ENCODE results near the gene SLC35E2B. TPM values are rescaled to one million over a fixed set of nuclear protein-coding genes. Genes with fewer than 3 reads are reported as not detected.

Gene SLC35E2B
- polyA plus RNA-seq, 2 of the 4 experiments (the other 2 are of a cell fraction) = 10.8 to 13.6 TPM

DNA sequence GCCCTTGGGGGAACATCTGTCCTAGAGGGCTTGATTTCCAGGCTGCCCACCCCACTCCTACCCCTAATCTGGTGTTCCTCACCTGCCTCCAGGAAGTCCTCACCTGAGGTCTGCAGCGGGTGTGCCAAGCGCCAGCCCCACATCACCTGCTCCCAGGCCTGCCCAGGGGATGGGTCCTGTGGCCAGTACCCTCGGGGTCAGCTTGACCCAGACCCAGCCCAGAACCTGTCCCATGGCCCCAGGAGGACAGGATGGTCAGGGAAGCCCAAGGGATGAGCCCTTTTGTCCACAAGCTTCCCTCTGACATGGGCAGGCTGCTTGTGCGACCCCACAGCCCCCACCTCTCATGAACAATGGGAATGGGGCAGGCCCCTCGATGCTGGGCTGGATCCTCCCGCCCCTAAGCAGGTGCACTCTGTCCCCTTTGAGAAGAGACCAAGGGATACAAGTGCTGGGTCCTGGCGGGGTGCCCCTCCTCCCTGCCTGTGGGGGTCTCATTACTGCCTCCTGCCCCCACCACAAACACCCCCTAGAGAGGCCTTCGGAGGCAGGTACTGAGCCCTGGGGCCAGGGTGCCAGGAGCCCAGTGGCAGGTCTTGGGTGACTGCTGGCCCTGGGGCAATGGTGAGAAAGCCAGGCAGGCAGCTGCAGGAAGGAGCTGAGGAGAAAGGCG is 74.1 kb downstream of the SLC35E2B start (continued):
- TF ChIP-seq ZC3H11A (IDR thresholded peaks at IDR 0.05) (no peak), CBX8 (IDR thresholded peaks at IDR 0.05) (no peak)

- FAIRE-seq (no peak), ATAC-seq (no peak), DNase-seq (ENCODE audit: low read depth in 1 of 2, low spot score in 1 of 2) (no peak)
- no peak overlapping the region for H3K27ac ChIP-seq
- H3K9me3 ChIP-seq = no peaks in the 10 kb centered on the region
- no peak for TF ChIP-seq ZNF302 (CRISPR knock-in tag; IDR thresholded peaks at IDR 0.05)
- TF ChIP-seq HDAC2 (IDR thresholded peaks at IDR 0.05) = no peak
- TF ChIP-seq, protein P1, sequence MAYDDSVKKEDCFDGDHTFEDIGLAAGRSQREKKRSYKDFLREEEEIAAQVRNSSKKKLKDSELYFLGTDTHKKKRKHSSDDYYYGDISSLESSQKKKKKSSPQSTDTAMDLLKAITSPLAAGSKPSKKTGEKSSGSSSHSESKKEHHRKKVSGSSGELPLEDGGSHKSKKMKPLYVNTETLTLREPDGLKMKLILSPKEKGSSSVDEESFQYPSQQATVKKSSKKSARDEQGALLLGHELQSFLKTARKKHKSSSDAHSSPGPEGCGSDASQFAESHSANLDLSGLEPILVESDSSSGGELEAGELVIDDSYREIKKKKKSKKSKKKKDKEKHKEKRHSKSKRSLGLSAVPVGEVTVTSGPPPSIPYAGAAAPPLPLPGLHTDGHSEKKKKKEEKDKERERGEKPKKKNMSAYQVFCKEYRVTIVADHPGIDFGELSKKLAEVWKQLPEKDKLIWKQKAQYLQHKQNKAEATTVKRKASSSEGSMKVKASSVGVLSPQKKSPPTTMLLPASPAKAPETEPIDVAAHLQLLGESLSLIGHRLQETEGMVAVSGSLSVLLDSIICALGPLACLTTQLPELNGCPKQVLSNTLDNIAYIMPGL (CRISPR knock-in tag; IDR thresholded peaks at IDR 0.05; ENCODE audit: borderline replicate concordance) = no peak
- no peak for TF ChIP-seq ELK1 (IDR thresholded peaks at IDR 0.05; ENCODE audit: low read depth, low read length)
- TF ChIP-seq HOXB13 (CRISPR knock-in tag; IDR thresholded peaks at IDR 0.05; ENCODE audit: low read depth) = no peak
- TF ChIP-seq E2F6 (IDR thresholded peaks at IDR 0.05; ENCODE audit: borderline replicate concordance, low read depth) = no peak
- no peak for TF ChIP-seq JUN (IDR thresholded peaks at IDR 0.05)
- no peak for TF ChIP-seq NPAS2 (CRISPR knock-in tag; IDR thresholded peaks at IDR 0.05; ENCODE audit: borderline replicate concordance)
- TF ChIP-seq, protein P2, sequence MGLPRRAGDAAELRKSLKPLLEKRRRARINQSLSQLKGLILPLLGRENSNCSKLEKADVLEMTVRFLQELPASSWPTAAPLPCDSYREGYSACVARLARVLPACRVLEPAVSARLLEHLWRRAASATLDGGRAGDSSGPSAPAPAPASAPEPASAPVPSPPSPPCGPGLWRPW (IDR thresholded peaks at IDR 0.05) = no peak
- TF ChIP-seq, protein P3, sequence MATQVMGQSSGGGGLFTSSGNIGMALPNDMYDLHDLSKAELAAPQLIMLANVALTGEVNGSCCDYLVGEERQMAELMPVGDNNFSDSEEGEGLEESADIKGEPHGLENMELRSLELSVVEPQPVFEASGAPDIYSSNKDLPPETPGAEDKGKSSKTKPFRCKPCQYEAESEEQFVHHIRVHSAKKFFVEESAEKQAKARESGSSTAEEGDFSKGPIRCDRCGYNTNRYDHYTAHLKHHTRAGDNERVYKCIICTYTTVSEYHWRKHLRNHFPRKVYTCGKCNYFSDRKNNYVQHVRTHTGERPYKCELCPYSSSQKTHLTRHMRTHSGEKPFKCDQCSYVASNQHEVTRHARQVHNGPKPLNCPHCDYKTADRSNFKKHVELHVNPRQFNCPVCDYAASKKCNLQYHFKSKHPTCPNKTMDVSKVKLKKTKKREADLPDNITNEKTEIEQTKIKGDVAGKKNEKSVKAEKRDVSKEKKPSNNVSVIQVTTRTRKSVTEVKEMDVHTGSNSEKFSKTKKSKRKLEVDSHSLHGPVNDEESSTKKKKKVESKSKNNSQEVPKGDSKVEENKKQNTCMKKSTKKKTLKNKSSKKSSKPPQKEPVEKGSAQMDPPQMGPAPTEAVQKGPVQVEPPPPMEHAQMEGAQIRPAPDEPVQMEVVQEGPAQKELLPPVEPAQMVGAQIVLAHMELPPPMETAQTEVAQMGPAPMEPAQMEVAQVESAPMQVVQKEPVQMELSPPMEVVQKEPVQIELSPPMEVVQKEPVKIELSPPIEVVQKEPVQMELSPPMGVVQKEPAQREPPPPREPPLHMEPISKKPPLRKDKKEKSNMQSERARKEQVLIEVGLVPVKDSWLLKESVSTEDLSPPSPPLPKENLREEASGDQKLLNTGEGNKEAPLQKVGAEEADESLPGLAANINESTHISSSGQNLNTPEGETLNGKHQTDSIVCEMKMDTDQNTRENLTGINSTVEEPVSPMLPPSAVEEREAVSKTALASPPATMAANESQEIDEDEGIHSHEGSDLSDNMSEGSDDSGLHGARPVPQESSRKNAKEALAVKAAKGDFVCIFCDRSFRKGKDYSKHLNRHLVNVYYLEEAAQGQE (IDR thresholded peaks at IDR 0.05) = no peak
- TF ChIP-seq MYC (IDR thresholded peaks at IDR 0.05; ENCODE audit: borderline replicate concordance, low read length) = no peak
- no peak for TF ChIP-seq KDM1A (IDR thresholded peaks at IDR 0.05; ENCODE audit: low read depth)
- TF ChIP-seq ESRRA (IDR thresholded peaks at IDR 0.05; ENCODE audit: borderline replicate concordance, low read length) = no peak
- TF ChIP-seq CBX8 (IDR thresholded peaks at IDR 0.05) = no peak
- no peak for TF ChIP-seq KDM5A (IDR thresholded peaks at IDR 0.05)
- no peak for TF ChIP-seq GATA3 (IDR thresholded peaks at IDR 0.05; ENCODE audit: borderline replicate concordance)
- TF ChIP-seq, protein P4, sequence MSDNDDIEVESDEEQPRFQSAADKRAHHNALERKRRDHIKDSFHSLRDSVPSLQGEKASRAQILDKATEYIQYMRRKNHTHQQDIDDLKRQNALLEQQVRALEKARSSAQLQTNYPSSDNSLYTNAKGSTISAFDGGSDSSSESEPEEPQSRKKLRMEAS (IDR thresholded peaks at IDR 0.05) = no peak
- TF ChIP-seq BHLHE40 (IDR thresholded peaks at IDR 0.05; ENCODE audit: low read depth, low read length) = no peak
- TF ChIP-seq ZSCAN20 (CRISPR knock-in tag; IDR thresholded peaks at IDR 0.05) = no peak
- TF ChIP-seq JUNB (IDR thresholded peaks at IDR 0.05) = no peak
- WGBS (ENCODE audit: missing lambda C conversion rate) = 92% methylated on average over 5 of the region's 6 CpGs
- ChIA-PET CTCF (no interaction called here), POLR2A (no interaction called here)
- peaks cover 17% of the 10 kb centered on the region for H3K4me1 ChIP-seq
- no peak overlapping the region for H3K4me3 ChIP-seq
- no peak overlapping the region for H3K4me2 ChIP-seq
Observed at GRCh38 chr1:1617925-1618324, 74.7 kb downstream of the SLC35E2B start.

Data from A549 (cell line).